Measurements from ENCODE around the gene KICS2. TPM values are rescaled to one million over a fixed set of nuclear protein-coding genes. Genes with fewer than 3 reads are reported as not detected.

KICS2 gene
- total RNA-seq, 6 experiments from 2014 or later: 3.7 to 5.8 (median 5.0) TPM

DNA sequence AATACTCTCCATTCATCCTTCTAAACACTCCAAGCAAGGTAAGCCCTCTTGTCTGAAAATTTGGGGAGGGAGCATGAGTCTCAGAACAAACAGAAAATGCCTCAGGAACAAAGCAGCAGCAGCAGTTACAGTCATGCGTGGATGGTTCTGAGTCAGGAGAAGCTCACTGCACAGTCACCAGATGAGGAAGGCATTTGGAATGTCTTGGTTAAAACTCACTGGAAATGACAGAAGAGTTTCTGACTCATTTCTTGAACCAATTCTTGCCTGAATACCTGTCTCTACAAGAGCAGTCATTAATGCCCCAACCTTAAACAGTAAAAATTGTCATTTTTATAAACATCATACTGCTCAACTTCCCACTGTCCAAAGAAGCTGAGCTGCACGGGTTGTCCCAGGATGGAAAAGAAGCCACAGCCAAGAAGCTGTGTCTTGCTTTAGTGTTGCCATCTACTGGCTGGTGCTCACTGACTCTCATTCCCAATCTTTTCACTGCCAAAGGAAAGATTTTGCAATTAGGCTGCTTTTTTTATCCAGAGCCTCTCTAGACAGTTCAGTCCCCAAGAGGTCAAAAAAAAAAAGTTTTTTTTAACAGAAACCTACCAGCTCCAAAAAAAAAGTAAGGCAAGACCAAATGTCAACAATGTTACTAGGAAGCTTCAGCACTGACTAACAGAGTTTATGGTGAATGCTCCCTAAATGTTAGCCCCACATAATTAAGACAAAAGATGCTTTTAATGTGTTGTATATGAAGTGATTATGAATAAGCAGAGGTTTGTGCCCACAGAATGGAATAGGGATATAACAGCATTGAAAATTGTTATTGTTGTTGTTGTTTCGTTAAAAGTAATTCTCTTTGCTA, 40.4 kb downstream of the KICS2 start:
- Mint-ChIP-seq H3K9me3 (no peaks in the 10 kb centered on the region), H3K27ac (peak overlapping the region; percentile 92), H3K4me1 (ENCODE audit: low read depth) (peaks cover 82% of the 10 kb centered on the region), H3K36me3 (ENCODE audit: low read depth) (no peaks in the 10 kb centered on the region), H3K27me3 (ENCODE audit: insufficient read depth) (peaks cover 2% of the 10 kb centered on the region), H3K4me3 (peak overlapping the region; percentile 51)
- TF ChIP-seq, protein P1, sequence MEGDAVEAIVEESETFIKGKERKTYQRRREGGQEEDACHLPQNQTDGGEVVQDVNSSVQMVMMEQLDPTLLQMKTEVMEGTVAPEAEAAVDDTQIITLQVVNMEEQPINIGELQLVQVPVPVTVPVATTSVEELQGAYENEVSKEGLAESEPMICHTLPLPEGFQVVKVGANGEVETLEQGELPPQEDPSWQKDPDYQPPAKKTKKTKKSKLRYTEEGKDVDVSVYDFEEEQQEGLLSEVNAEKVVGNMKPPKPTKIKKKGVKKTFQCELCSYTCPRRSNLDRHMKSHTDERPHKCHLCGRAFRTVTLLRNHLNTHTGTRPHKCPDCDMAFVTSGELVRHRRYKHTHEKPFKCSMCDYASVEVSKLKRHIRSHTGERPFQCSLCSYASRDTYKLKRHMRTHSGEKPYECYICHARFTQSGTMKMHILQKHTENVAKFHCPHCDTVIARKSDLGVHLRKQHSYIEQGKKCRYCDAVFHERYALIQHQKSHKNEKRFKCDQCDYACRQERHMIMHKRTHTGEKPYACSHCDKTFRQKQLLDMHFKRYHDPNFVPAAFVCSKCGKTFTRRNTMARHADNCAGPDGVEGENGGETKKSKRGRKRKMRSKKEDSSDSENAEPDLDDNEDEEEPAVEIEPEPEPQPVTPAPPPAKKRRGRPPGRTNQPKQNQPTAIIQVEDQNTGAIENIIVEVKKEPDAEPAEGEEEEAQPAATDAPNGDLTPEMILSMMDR (IDR thresholded peaks at IDR 0.05): peak; percentile 80
- peak; percentile 99 for DNase-seq

- no peaks in the 10 kb centered on the region for H3K9me3 Mint-ChIP-seq
- peak; percentile 64 for DNase-seq
- H3K27me3 Mint-ChIP-seq (ENCODE audit: insufficient read depth): peaks cover 2% of the 10 kb centered on the region
- H3K27ac Mint-ChIP-seq: peak overlapping the region; percentile 92
- TF ChIP-seq, protein P1 (IDR thresholded peaks at IDR 0.05): no peak
- H3K4me1 Mint-ChIP-seq (ENCODE audit: low read depth): peaks cover 84% of the 10 kb centered on the region
- peak overlapping the region; percentile 45 for H3K4me3 Mint-ChIP-seq
- H3K36me3 Mint-ChIP-seq (ENCODE audit: low read depth): no peaks in the 10 kb centered on the region
Measured at GRCh38 chr12:64180951-64181350, 41.1 kb downstream of the KICS2 start.

- TF ChIP-seq, protein P1 (IDR thresholded peaks at IDR 0.05): no peak
- peaks cover 81% of the 10 kb centered on the region for H3K4me1 Mint-ChIP-seq (ENCODE audit: low read depth)
- H3K4me3 Mint-ChIP-seq: peak overlapping the region; percentile 66
- H3K36me3 Mint-ChIP-seq (ENCODE audit: low read depth): no peaks in the 10 kb centered on the region
- H3K27ac Mint-ChIP-seq: peak overlapping the region; percentile 84
- peak; percentile 70 for DNase-seq
- H3K27me3 Mint-ChIP-seq (ENCODE audit: insufficient read depth): peaks cover 2% of the 10 kb centered on the region
- H3K9me3 Mint-ChIP-seq: no peaks in the 10 kb centered on the region
Measured at GRCh38 chr12:64178122-64178521, 44.0 kb downstream of the KICS2 start.

DNA sequence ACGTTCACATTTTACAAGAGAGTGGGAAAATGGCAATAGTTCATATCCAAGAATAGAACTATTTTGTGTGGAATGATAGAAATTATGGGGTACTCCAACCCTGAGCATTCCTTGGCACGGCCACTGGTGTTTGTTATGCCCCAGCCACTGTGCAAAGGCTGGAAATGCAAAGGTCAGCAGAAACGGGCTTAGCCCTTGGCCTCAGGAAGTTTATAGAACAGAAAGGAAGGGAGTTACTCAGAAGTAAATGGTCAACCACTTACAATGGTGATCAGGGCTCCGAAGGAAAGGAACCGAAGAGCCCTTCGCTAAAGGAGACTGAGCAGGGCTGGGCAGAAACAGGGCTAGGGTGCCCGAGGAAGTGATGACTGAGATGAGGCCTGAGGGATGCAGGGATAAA, 45.1 kb downstream of the KICS2 start:
- Mint-ChIP-seq H3K27me3 (ENCODE audit: insufficient read depth) (peaks cover 2% of the 10 kb centered on the region), H3K36me3 (ENCODE audit: low read depth) (no peaks in the 10 kb centered on the region), H3K9me3 (no peaks in the 10 kb centered on the region), H3K27ac (peak overlapping the region; percentile 84), H3K4me1 (ENCODE audit: low read depth) (peaks cover 81% of the 10 kb centered on the region), H3K4me3 (no peak overlapping the region)
- TF ChIP-seq, protein P1 (IDR thresholded peaks at IDR 0.05): no peak
- no peak for DNase-seq

GRCh38 chr12:64175254-64175945, 46.7 kb downstream of the KICS2 start:
- TF ChIP-seq, protein P1 (IDR thresholded peaks at IDR 0.05): no peak
- Mint-ChIP-seq H3K4me3 (no peak overlapping the region), H3K27me3 (ENCODE audit: insufficient read depth) (peaks cover 2% of the 10 kb centered on the region), H3K9me3 (no peaks in the 10 kb centered on the region), H3K36me3 (ENCODE audit: low read depth) (no peaks in the 10 kb centered on the region), H3K4me1 (ENCODE audit: low read depth) (peaks cover 81% of the 10 kb centered on the region), H3K27ac (peak overlapping the region; percentile 16; the same call in 1 of the 2 replicates)
- DNase-seq: no peak
